Cortex of kidney (tissue), 1 donor: Measurements from ENCODE around the gene HOXB3.

Experiments
- DNase-seq: peaks from one replicate; lab custom pipeline; 2025; lab: John Stamatoyannopoulos, UW

The HOXB3 gene

DNA sequence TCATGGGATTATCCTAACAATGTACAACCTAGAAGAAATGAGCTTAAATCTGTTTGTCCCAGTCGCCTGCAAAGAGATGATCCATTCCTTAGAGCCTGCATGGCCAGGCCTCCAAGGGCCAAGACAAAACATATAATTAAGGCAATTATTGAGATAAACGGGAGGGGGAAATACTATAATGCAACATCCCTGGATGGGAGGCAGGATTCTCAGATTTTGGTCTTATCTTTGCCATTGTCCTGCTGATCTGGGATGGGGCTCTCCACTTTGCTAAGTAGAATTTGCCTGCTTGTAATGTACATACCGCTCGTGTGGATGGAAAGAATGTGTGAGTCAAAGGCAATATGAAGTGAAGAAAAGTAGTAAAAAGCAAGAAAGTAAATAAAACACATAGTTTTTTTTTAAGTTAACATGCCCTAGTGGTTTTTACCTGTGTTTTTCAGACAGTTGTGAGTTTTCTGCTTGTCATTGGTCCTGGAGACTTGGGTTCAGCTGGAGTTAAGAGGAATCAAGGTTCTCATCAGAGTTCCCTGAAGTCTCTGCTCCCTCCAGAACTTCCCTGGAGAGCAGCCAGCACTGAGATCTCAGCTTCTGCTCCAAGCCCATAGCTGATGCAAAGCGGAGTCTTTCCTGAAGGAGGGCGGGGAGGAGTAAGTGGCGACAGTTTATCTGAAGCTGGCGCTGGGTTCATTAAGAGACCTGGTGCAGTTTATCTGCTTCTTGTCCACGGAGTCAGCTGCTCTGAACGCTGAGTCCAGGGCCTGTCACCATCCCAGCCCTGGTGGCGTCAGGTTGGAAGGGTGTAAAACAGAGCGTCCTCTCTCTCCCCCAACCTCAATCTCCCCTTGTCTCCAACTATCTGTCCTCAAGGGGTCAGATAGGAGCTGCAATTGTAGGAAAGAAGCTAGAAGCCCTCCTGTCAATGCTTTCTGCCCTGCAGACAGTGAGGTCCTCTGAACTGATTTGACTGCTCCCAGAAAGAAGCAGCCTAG, 89.3 kb downstream of the HOXB3 start:
- DNase-seq: no peak

DNA sequence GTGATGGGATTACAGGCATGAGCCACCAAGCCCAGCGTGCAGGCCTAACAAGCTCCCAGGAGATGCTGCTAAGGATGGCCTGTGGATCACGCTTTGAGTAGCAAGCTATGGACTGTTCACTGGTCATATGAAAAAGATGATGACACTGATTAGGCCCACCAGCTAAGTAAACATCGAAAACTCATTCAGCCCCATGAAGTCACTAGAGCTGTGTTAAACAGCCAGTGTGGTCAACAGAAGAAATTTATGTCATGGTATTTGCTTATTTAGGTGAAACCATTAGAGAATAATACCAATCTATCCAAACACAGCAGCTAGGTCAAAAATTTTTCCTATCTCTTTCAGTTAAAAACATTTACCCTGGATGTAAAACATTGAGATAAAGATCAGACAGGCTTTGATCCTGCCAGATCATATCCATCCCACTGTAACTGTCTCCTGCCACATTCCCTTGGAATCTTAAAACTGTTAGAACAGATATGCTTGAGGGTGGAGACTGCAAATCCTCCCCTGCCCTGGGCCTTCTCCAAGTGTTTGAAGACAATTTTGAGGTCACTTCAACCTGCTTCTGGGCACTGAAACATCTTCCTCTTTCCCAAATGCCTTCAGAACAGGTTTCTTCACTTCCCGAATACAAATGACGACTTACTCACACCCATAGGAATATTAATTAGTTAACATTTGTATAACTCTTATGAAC, 90.2 kb downstream of the HOXB3 start:
- DNase-seq: no peak

DNA sequence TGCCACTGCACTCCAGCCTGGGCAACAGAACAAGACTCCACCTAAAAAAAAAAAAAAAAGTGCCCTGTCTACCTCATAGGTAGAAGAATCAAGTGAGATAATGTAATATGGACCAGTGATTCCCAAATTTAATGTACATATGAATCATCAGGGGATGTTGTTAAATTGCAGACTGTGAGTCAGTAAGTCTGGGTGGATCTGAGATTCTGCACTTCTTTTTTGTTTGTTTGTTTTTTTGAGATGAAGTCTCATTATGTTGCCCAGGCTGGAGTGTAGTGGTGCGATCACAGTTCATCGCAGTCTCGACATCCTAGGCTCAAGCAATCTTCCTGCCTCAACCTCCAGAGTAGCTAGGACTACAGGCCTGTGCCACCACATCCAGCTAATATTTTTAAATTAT, 90.8 kb downstream of the HOXB3 start:
- no peak for DNase-seq
